ENCODE results near the gene DUSP10. TPM values are rescaled to one million over a fixed set of nuclear protein-coding genes. Genes with fewer than 3 reads are reported as not detected.

DUSP10 gene
- total and polyA plus RNA-seq, 2 of the 13 experiments (the other 11 are each of a cell fraction or from before 2014, with no cell fraction given) = 2.1 to 4.4 TPM

- TF ChIP-seq ZNF609 (CRISPR knock-in tag; IDR thresholded peaks at IDR 0.05; ENCODE audit: borderline replicate concordance) (no peak), ZNF672 (CRISPR knock-in tag; IDR thresholded peaks at IDR 0.05) (no peak), ZNF670 (CRISPR knock-in tag; IDR thresholded peaks at IDR 0.05; ENCODE audit: borderline replicate concordance) (no peak), ZNF552 (CRISPR knock-in tag; IDR thresholded peaks at IDR 0.05; ENCODE audit: borderline replicate concordance) (no peak)
Measured at GRCh38 chr1:221732052-221732451, 9.8 kb downstream of the DUSP10 start (continued).

- ATAC-seq (no peak), DNase-seq (ENCODE audit: low spot score) (no peak), FAIRE-seq (no peak)
- H3K4me3 ChIP-seq (replicated peaks in 1 of 3; ENCODE audit: insufficient read depth in 1 of 3, low read depth in 2 of 3, low read length in 3 of 3) = no peak overlapping the region
- H3K79me2 ChIP-seq (ENCODE audit: insufficient read depth, low read length) = no peaks in the 10 kb centered on the region
- no peaks in the 10 kb centered on the region for H3K27me3 ChIP-seq (ENCODE audit: control insufficient read depth in 1 of 2, insufficient read depth in 2 of 2, low read length in 2 of 2)
- H3K36me3 ChIP-seq (replicated peaks in 1 of 2; ENCODE audit: control insufficient read depth in 1 of 2, insufficient read depth in 2 of 2, low read length in 2 of 2) = no peaks in the 10 kb centered on the region
- no peak overlapping the region for H3K4me2 ChIP-seq (ENCODE audit: low read depth, low read length)
- no peaks in the 10 kb centered on the region for H3K4me1 ChIP-seq (ENCODE audit: insufficient read depth, low read length)
- H2AFZ ChIP-seq (ENCODE audit: low read length) = no peak overlapping the region
- BruUV-seq (replicated peaks) = no TSS peak
- no peaks in the 10 kb centered on the region for H4K20me1 ChIP-seq (ENCODE audit: insufficient read depth, low read length)
- CTCF ChIA-PET (ENCODE audit: low intra/inter-chr PET ratio, low total read pairs) = no interaction called here
- no peak overlapping the region for H3K9ac ChIP-seq (ENCODE audit: insufficient read depth, low read depth, low read length)
- POLR2A ChIA-PET = no interaction called here
- intact Hi-C loops (cut with micrococcal nuclease; ENCODE audit: unreplicated experiment) (no loop called here), in situ Hi-C loops (cut with HindIII; ENCODE audit: extremely low pct_ligation_motif_present, low pct_unique_long_range_greater_than_20kb) (no loop called here)
- H3K27ac ChIP-seq (ENCODE audit: extremely low read length, insufficient read depth, low read length) = no peak overlapping the region
- no peaks in the 10 kb centered on the region for H3K9me3 ChIP-seq (ENCODE audit: low read length)
- 89% methylated on average over 6 of the region's 6 CpGs for WGBS (ENCODE audit: low lambda C conversion rate)
- TF ChIP-seq ZNF609 (CRISPR knock-in tag; IDR thresholded peaks at IDR 0.05; ENCODE audit: borderline replicate concordance) = no peak
- TF ChIP-seq ZNF343 (CRISPR knock-in tag; IDR thresholded peaks at IDR 0.05) = no peak
- no peak for TF ChIP-seq HMG20A (CRISPR knock-in tag; IDR thresholded peaks at IDR 0.05; ENCODE audit: borderline replicate concordance)
- TF ChIP-seq MEF2D (CRISPR knock-in tag; IDR thresholded peaks at IDR 0.05) = no peak
- no peak for TF ChIP-seq SRSF4 (IDR thresholded peaks at IDR 0.05; ENCODE audit: low read depth, low read length, poor library complexity, severe bottlenecking)
- TF ChIP-seq ZFP36L1 (CRISPR knock-in tag; IDR thresholded peaks at IDR 0.05) = no peak
- no peak for TF ChIP-seq ZBTB38 (CRISPR knock-in tag; IDR thresholded peaks at IDR 0.05)
- no peak for TF ChIP-seq ZNF24 (IDR thresholded peaks at IDR 0.05)
- no peak for TF ChIP-seq KLF15 (CRISPR knock-in tag; IDR thresholded peaks at IDR 0.05; ENCODE audit: borderline replicate concordance)
- TF ChIP-seq TFAP4 (IDR thresholded peaks at IDR 0.05; ENCODE audit: borderline replicate concordance, low read depth) = no peak
Measured at GRCh38 chr1:221729771-221730330, 12.0 kb downstream of the DUSP10 start.
